ENCODE results near the gene SAMD3.
"Not testable (repeated sequence)": the region's sequence is repeated elsewhere in the genome, so short reads cannot be mapped to it uniquely, and the experiment has no call there.

DNA sequence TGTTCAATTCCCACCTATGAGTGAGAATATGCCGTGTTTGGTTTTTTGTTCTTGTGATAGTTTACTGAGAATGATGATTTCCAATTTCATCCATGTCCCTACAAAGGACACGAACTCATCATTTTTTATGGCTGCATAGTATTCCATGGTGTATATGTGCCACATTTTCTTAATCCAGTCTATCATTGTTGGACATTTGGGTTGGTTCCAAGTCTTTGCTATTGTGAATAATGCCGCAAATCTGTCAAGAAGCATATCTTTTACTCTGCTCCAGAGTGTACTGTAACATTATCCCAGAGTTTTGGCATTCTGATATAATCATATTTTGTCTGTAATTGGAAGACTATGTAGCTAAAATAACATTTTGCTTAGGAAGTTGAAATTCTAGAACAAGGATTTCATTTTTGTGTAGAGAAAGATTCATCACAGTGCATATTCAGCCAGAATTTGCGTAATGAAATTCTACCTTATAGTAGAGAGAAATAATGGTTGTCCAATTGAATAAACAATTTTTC lies 105.5 kb downstream of the SAMD3 start:
- TF ChIP-seq, protein P1, sequence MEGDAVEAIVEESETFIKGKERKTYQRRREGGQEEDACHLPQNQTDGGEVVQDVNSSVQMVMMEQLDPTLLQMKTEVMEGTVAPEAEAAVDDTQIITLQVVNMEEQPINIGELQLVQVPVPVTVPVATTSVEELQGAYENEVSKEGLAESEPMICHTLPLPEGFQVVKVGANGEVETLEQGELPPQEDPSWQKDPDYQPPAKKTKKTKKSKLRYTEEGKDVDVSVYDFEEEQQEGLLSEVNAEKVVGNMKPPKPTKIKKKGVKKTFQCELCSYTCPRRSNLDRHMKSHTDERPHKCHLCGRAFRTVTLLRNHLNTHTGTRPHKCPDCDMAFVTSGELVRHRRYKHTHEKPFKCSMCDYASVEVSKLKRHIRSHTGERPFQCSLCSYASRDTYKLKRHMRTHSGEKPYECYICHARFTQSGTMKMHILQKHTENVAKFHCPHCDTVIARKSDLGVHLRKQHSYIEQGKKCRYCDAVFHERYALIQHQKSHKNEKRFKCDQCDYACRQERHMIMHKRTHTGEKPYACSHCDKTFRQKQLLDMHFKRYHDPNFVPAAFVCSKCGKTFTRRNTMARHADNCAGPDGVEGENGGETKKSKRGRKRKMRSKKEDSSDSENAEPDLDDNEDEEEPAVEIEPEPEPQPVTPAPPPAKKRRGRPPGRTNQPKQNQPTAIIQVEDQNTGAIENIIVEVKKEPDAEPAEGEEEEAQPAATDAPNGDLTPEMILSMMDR (IDR thresholded peaks at IDR 0.05), result not testable (repeated sequence)
- TF ChIP-seq, protein P2, sequence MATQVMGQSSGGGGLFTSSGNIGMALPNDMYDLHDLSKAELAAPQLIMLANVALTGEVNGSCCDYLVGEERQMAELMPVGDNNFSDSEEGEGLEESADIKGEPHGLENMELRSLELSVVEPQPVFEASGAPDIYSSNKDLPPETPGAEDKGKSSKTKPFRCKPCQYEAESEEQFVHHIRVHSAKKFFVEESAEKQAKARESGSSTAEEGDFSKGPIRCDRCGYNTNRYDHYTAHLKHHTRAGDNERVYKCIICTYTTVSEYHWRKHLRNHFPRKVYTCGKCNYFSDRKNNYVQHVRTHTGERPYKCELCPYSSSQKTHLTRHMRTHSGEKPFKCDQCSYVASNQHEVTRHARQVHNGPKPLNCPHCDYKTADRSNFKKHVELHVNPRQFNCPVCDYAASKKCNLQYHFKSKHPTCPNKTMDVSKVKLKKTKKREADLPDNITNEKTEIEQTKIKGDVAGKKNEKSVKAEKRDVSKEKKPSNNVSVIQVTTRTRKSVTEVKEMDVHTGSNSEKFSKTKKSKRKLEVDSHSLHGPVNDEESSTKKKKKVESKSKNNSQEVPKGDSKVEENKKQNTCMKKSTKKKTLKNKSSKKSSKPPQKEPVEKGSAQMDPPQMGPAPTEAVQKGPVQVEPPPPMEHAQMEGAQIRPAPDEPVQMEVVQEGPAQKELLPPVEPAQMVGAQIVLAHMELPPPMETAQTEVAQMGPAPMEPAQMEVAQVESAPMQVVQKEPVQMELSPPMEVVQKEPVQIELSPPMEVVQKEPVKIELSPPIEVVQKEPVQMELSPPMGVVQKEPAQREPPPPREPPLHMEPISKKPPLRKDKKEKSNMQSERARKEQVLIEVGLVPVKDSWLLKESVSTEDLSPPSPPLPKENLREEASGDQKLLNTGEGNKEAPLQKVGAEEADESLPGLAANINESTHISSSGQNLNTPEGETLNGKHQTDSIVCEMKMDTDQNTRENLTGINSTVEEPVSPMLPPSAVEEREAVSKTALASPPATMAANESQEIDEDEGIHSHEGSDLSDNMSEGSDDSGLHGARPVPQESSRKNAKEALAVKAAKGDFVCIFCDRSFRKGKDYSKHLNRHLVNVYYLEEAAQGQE (IDR thresholded peaks at IDR 0.05; ENCODE audit: low read depth, low read length), result not testable (repeated sequence)
- not testable (repeated sequence) for TF ChIP-seq EZH2phosphoT487 (IDR thresholded peaks at IDR 0.05; ENCODE audit: borderline replicate concordance, low read depth); SMC3 (IDR thresholded peaks at IDR 0.05; ENCODE audit: low read depth, low read length); TAF1 (IDR thresholded peaks at IDR 0.05; ENCODE audit: borderline replicate concordance, low read depth, low read length); GABPA (IDR thresholded peaks at IDR 0.05; ENCODE audit: low read depth)
